Measurements from ENCODE around the gene RPUSD3.

Gene RPUSD3

GRCh38 chr3:9843715-9844438 lies at the start of gene RPUSD3:
Gene RPUSD3, minus strand, starts transcription at chr3:9844008. Its CDS starts 18 bp downstream, at chr3:9843990.
- no peak for TF ChIP-seq CTCF (IDR thresholded peaks at IDR 0.05; ENCODE audit: low read length)
- no peak for TF ChIP-seq EZH2phosphoT487 (IDR thresholded peaks at IDR 0.05; ENCODE audit: low read length)
- TF ChIP-seq EZH2 (optimal IDR thresholded peaks at IDR 0.05; ENCODE audit: low read depth, low read length): no peak
- Histone ChIP-seq H3K79me2 (ENCODE audit: low read length) (0 out of 2 replicates have a peak, but pooled peaks cover 13% of the 10 kb centered on the region), H3K9ac (ENCODE audit: low read length) (peak within 1 kb of the TSS; percentile 67), H3K4me3 (ENCODE audit: low read length) (peak within 1 kb of the TSS; percentile 95), H3K36me3 (replicated peaks; ENCODE audit: insufficient read depth, low read length) (no peaks in the 10 kb centered on the region), H3K4me1 (ENCODE audit: low read length) (peaks cover 4% of the 10 kb centered on the region; the same call in 1 of the 2 replicates), H3K9me3 (replicated peaks; ENCODE audit: insufficient read depth, low read length) (no peaks in the 10 kb centered on the region), H3F3A (ENCODE audit: insufficient read depth, low read length) (peaks cover 5% of the 10 kb centered on the region; the same call in 1 of the 2 replicates), H3K27ac (ENCODE audit: low read length) (peak within 1 kb of the TSS; percentile 20; the same call in 1 of the 2 replicates), H3K27me3 (replicated peaks; ENCODE audit: insufficient read depth, low read length) (no peaks in the 10 kb centered on the region), H2AFZ (ENCODE audit: low read length) (peak within 1 kb of the TSS; percentile 99), H4K20me1 (ENCODE audit: insufficient read depth, low read length) (no peaks in the 10 kb centered on the region), H3K9me2 (replicated peaks; ENCODE audit: insufficient read depth, low read length) (no peaks in the 10 kb centered on the region), H3K4me2 (ENCODE audit: low read depth, low read length) (peak within 1 kb of the TSS; percentile 91)
- DNase-seq: peak; percentile 94

DNA sequence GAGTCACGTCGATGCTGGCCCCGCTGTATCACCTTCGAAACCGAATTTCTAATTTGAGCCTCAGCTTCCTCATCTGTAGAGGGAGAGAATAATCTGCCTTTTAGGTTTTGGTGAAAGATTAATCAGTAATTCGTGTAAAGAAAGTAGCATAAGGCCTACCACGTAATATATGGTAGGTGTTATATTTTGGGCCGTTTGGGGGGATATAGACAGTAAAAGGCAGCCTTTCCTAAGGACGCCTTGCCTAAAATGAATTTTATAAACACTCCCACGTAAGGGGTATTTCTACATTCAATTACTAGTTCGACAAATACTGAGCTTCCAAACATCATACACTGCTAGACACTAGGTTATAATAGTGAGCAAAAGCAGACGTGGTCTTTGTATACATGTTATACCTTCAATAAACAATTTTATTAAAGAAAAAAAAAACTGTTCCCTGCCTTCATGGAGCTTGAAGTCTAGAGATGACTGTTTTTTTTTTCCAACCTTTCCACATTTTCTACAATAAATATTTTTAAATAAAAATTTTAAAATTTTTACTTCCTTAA lies 47.3 kb upstream of the RPUSD3 start:
- Histone ChIP-seq H3K4me3 (ENCODE audit: low read length) (peak overlapping the region; percentile 97), H3K4me1 (ENCODE audit: low read length) (peaks cover 5% of the 10 kb centered on the region; the same call in 1 of the 2 replicates), H3K4me2 (ENCODE audit: low read depth, low read length) (peak overlapping the region; percentile 86), H3K36me3 (replicated peaks; ENCODE audit: insufficient read depth, low read length) (0 out of 2 replicates have a peak, but pooled peaks cover 2% of the 10 kb centered on the region), H2AFZ (ENCODE audit: low read length) (peak overlapping the region; percentile 95), H3K27ac (ENCODE audit: low read length) (peak overlapping the region; percentile 56; the same call in 1 of the 2 replicates), H3K9me3 (replicated peaks; ENCODE audit: insufficient read depth, low read length) (no peaks in the 10 kb centered on the region), H3K79me2 (ENCODE audit: low read length) (peaks cover 30% of the 10 kb centered on the region), H4K20me1 (ENCODE audit: insufficient read depth, low read length) (no peaks in the 10 kb centered on the region), H3K9ac (ENCODE audit: low read length) (peak overlapping the region; percentile 97), H3K9me2 (replicated peaks; ENCODE audit: insufficient read depth, low read length) (no peaks in the 10 kb centered on the region), H3K27me3 (replicated peaks; ENCODE audit: insufficient read depth, low read length) (no peaks in the 10 kb centered on the region; the same call in 1 of the 2 replicates), H3F3A (ENCODE audit: insufficient read depth, low read length) (no peaks in the 10 kb centered on the region)
- no peak for TF ChIP-seq EZH2phosphoT487 (IDR thresholded peaks at IDR 0.05; ENCODE audit: low read length)
- no peak for TF ChIP-seq EZH2 (optimal IDR thresholded peaks at IDR 0.05; ENCODE audit: low read depth, low read length)
- TF ChIP-seq CTCF (IDR thresholded peaks at IDR 0.05; ENCODE audit: low read length): no peak
- DNase-seq: no peak

DNA sequence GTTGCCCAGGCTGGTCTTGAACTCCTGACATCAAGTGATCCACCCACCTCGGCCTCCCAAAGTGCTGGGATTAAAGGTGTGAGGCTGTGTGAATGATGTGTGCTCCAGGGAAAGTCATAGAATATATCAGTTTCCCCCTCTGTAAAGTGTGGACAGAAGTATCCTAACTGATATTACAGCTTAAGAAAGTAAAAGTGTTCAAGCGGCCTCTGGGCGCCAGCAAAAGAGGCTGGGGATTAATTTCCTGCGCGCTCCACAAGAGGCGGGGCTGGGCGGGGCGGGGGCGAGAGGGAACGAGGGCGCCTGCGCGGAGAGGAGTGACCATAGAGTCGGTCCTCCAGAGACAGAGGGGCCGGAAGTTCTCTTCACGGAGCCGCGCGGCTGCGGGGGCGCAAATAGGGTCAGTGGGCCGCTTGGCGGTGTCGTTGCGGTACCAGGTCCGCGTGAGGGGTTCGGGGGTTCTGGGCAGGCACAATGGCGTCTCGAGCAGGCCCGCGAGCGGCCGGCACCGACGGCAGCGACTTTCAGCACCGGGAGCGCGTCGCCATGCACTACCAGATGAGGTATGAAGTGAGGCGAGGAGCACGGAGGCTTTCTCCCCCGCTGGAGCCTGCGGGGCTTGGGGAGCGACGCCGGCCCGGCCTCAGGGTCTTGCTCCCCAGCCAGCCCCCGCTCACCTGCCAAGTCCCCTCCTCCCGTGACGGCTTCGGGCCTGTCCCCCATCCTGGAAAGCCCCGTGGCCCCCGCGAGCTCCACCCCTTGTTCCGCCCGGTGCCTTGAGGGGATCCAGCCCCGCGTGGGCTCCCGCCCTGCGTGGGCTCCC lies 46.7 kb upstream of the RPUSD3 start, which contains the start of gene JAGN1:
TSS of gene JAGN1 (plus strand) at position 362 of the 823 bp plus-strand sequence. CDS start at position 475, 113 bp downstream.
- Histone ChIP-seq H3K9ac (ENCODE audit: low read length) (peak within 1 kb of the TSS; percentile 97), H4K20me1 (ENCODE audit: insufficient read depth, low read length) (no peaks in the 10 kb centered on the region), H3K9me3 (replicated peaks; ENCODE audit: insufficient read depth, low read length) (no peaks in the 10 kb centered on the region), H3K4me3 (ENCODE audit: low read length) (peak within 1 kb of the TSS; percentile 97), H3K9me2 (replicated peaks; ENCODE audit: insufficient read depth, low read length) (no peaks in the 10 kb centered on the region), H2AFZ (ENCODE audit: low read length) (peak within 1 kb of the TSS; percentile 95), H3K79me2 (ENCODE audit: low read length) (peaks cover 30% of the 10 kb centered on the region), H3F3A (ENCODE audit: insufficient read depth, low read length) (no peaks in the 10 kb centered on the region), H3K27ac (ENCODE audit: low read length) (peak within 1 kb of the TSS; percentile 56; the same call in 1 of the 2 replicates), H3K4me1 (ENCODE audit: low read length) (peaks cover 5% of the 10 kb centered on the region; the same call in 1 of the 2 replicates), H3K27me3 (replicated peaks; ENCODE audit: insufficient read depth, low read length) (no peaks in the 10 kb centered on the region; the same call in 1 of the 2 replicates), H3K36me3 (replicated peaks; ENCODE audit: insufficient read depth, low read length) (0 out of 2 replicates have a peak, but pooled peaks cover 2% of the 10 kb centered on the region), H3K4me2 (ENCODE audit: low read depth, low read length) (peak within 1 kb of the TSS; percentile 86)
- TF ChIP-seq CTCF (IDR thresholded peaks at IDR 0.05; ENCODE audit: low read length): no peak
- TF ChIP-seq EZH2 (optimal IDR thresholded peaks at IDR 0.05; ENCODE audit: low read depth, low read length): no peak
- no peak for TF ChIP-seq EZH2phosphoT487 (IDR thresholded peaks at IDR 0.05; ENCODE audit: low read length)
- DNase-seq: peak; percentile 89

Measured in MM.1S (cell line).